Choroid plexus epithelial cell (primary cell): ENCODE results near the gene LRIT1.

Experiments
- DNase-seq: peaks from one replicate; pipeline ENCODE4 v3.0.0-alpha.2; 2010; ENCODE audit warnings: low read depth
- H3K4me3 ChIP-seq: 2 replicates; pipeline ENCODE4 v1.5.1; 2011; ENCODE audit warnings: low read depth, mild to moderate bottlenecking, control low read depth, low read length, moderate library complexity
- CTCF ChIP-seq: conservative IDR thresholded peaks from 2 replicates; pipeline ENCODE4 v1.5.1; 2011; ENCODE audit warnings: low read depth, mild to moderate bottlenecking, control low read depth, inconsistent platforms, low read length, moderate library complexity

Gene LRIT1

GRCh38 chr10:84188815-84189214 lies 52.5 kb downstream of the LRIT1 start:
- TF ChIP-seq CTCF, result no peak
- H3K4me3 ChIP-seq, result no peak overlapping the region
- no peak for DNase-seq

DNA sequence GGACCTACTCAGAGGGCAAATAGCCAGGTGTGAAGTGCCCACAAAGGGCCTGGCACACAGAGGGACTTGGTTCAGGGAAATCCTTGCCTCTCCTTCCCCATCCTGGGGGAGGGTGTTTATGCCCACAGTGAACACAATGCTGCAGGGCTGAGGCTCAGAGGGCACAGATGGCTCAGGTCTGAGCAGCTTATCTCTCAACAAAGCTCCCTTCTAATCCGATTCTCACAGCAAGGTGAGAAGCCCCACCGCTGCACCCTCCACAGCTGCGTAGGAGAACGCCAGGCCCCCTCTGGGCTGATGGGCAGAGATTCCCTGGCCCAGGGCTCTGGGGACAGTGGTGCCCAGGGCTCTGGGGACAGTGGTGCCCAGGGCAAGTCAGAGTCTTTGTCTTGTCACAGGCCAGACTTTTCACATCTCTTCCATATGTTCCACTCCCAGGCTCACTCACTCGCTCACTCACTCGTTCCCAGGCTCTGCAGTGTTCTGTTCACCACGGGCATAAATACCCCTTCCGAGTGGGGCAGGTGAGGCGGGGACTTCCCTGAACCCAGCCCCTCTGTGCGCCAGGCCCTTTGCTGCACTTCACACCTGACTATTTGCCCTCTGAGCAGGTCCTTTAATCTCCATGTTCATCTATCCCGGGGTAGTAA lies 55.7 kb downstream of the LRIT1 start:
- H3K4me3 ChIP-seq, result no peak overlapping the region
- no peak for DNase-seq
- TF ChIP-seq CTCF, result no peak

DNA sequence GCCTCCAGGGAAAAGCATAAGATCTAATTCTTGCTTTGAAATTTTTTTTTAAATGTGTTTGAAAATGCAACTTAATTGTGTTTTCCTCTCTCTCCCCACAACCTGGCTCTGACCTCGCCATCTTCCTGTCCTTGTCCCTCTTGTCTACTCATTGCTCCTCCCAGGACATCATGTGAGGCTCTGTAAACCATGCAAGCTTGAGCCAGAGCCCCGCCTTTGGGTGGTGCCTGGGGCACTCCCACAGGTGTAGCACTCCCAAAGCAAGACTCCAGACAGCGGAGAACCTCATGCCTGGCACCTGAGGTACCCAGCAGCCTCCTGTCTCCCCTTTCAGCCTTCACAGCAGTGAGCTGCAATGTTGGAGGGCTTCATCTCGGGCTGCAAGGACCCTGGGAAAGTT lies 56.8 kb downstream of the LRIT1 start:
- no peak for TF ChIP-seq CTCF
- no peak for DNase-seq
- H3K4me3 ChIP-seq, result no peak overlapping the region

- no peak overlapping the region for H3K4me3 ChIP-seq
- no peak for TF ChIP-seq CTCF
- DNase-seq, result no peak
These were observed 59.7 kb downstream of the LRIT1 start for GRCh38 chr10:84181631-84182030.
